Measurements from ENCODE around the gene MTMR12. TPM values are rescaled to one million over a fixed set of nuclear protein-coding genes. Genes with fewer than 3 reads are reported as not detected.

The MTMR12 gene
- total and polyA plus RNA-seq, 2 of the 8 experiments (the other 6 are each of a cell fraction or from before 2014, with no cell fraction given) = 19.1 to 59.3 TPM

DNA sequence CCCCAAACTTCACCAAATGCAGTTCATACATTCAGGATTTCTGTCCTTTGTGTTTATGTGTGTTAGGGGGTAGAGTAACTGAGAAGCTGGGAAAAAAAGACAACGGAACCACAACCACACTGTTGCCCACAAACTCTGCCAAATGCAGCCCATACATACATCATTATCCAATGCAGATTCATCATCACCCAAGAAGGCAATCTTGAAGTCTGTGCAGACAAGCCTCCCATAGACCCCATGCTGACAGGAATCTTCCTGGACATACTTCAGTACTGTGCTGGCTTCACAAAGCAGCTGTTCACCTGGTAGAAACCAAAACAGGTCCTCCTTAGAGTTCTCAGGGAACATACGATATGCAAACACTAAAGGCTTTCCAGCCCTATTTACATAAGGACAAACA, 38.9 kb downstream of the MTMR12 start:
- TF ChIP-seq SP2 (IDR thresholded peaks at IDR 0.05; ENCODE audit: low read length) (no peak), TBP (IDR thresholded peaks at IDR 0.05; ENCODE audit: low read depth, low read length) (no peak), PHF8 (conservative IDR thresholded peaks at IDR 0.05; ENCODE audit: low read depth, low read length) (no peak)
- no peak overlapping the region for H2BK20ac ChIP-seq (ENCODE audit: low read length)
- no peaks in the 10 kb centered on the region for H4K20me1 ChIP-seq (replicated peaks in 1 of 2; ENCODE audit: control insufficient read depth in 1 of 2, insufficient read depth in 2 of 2, low read length in 2 of 2)
- H3K36me3 ChIP-seq (ENCODE audit: control insufficient read depth in 2 of 4, insufficient read depth in 4 of 4, low read length in 3 of 4) = peaks cover 13 to 48% (median 33%) of the 10 kb centered on the region in 4 experiments
- H3K23ac ChIP-seq (ENCODE audit: insufficient read length) = no peak overlapping the region
- WGBS, 2 experiments (ENCODE audit: extremely low coverage in 1 of 2, insufficient coverage in 1 of 2, insufficient read length in 1 of 2, insufficient replicate concordance in 2 of 2, low coverage in 1 of 2, low lambda C conversion rate in 2 of 2, missing lambda C conversion rate in 1 of 2) = 72% methylated on average over 2 of the region's 2 CpGs; no CpG with 5 or more reads in 1 of the 2 experiments
- DNase-seq (ENCODE audit: low read depth in 1 of 2, low spot score in 2 of 2) (no peak), FAIRE-seq (no peak)
- CTCF ChIA-PET (ENCODE audit: partially characterized antibody) = interaction anchor here (0.7 to 4.2 kb wide), 4 partner anchors 42 to 56 kb away, joined by 3 to 16 read pairs (median 7); no protein-coding TSS in a partner anchor
- no peak overlapping the region for H2BK5ac ChIP-seq (ENCODE audit: low read depth, low read length)
- H3K56ac ChIP-seq (replicated peaks; ENCODE audit: insufficient read length, low read depth, low read length) = no peak overlapping the region
- no peak overlapping the region for H4K5ac ChIP-seq (ENCODE audit: insufficient read length, low read depth, low read length)
- H3K9ac ChIP-seq (replicated peaks in 1 of 4; ENCODE audit: extremely low read depth in 1 of 4, low read depth in 3 of 4, low read length in 3 of 4) = no peak overlapping the region
- H2AFZ ChIP-seq (ENCODE audit: low read length) = no peak overlapping the region
- no peaks in the 10 kb centered on the region for H3K23me2 ChIP-seq (ENCODE audit: low read depth, low read length)
- no peak overlapping the region for H3K4me3 ChIP-seq (ENCODE audit: extremely low read depth in 1 of 4, insufficient read depth in 2 of 4, low read depth in 3 of 4, low read length in 4 of 4)
- no peak overlapping the region for H4K91ac ChIP-seq (replicated peaks; ENCODE audit: insufficient read length, low read length)
- no peak overlapping the region for H2BK12ac ChIP-seq (ENCODE audit: low read depth, low read length)
- peaks cover 0 to 28% of the 10 kb centered on the region in 2 experiments; a peak in 1 of 4 replicates for H3K79me2 ChIP-seq (ENCODE audit: control insufficient read depth in 1 of 2, insufficient read depth in 2 of 2, low read length in 2 of 2)
- H3K27me3 ChIP-seq (replicated peaks in 1 of 4; ENCODE audit: control insufficient read depth in 3 of 4, extremely low read depth in 1 of 4, insufficient read depth in 3 of 4, low read length in 3 of 4) = no peaks in the 10 kb centered on the region
- no peaks in the 10 kb centered on the region for H3K9me3 ChIP-seq (ENCODE audit: insufficient read depth in 2 of 2, low read depth in 1 of 2, low read length in 1 of 2)
- H3K4ac ChIP-seq (replicated peaks; ENCODE audit: insufficient read length, low read depth, low read length) = no peak overlapping the region
- no peak overlapping the region for H3K4me2 ChIP-seq (ENCODE audit: insufficient read depth in 1 of 2, low read depth in 2 of 2, low read length in 2 of 2)
- no peak overlapping the region for H4K8ac ChIP-seq (ENCODE audit: extremely low read depth, insufficient read depth, low read length)
- H2AK5ac ChIP-seq (ENCODE audit: low read depth, low read length) = no peak overlapping the region
- H3K27ac ChIP-seq (ENCODE audit: low read depth, low read length) = no peak overlapping the region
- H3K14ac ChIP-seq (ENCODE audit: insufficient read length) = no peak overlapping the region
- no peak overlapping the region for H2BK15ac ChIP-seq (ENCODE audit: low read length)
- H3K4me1 ChIP-seq (replicated peaks in 1 of 4; ENCODE audit: control insufficient read depth in 3 of 4, insufficient read depth in 4 of 4, low read length in 3 of 4) = peaks cover 9 to 25% (median 16%) of the 10 kb centered on the region in 4 experiments
- POLR2A ChIA-PET (ENCODE audit: partially characterized antibody) = interaction anchor here (1.1 to 1.8 kb wide), 2 partner anchors 9 to 98 kb away, joined by 3 to 8 read pairs; no protein-coding TSS in a partner anchor
- peaks cover 3% of the 10 kb centered on the region; the same call in 1 of the 2 replicates for H3K79me1 ChIP-seq (ENCODE audit: low read depth, low read length)
- no peak overlapping the region for H2BK120ac ChIP-seq (replicated peaks; ENCODE audit: low read depth, low read length)
- no peak overlapping the region for H3K18ac ChIP-seq (ENCODE audit: extremely low read depth, low read length)

Data from H1 (cell line).